Measurements from ENCODE around the gene DIP2C.

The DIP2C gene

DNA sequence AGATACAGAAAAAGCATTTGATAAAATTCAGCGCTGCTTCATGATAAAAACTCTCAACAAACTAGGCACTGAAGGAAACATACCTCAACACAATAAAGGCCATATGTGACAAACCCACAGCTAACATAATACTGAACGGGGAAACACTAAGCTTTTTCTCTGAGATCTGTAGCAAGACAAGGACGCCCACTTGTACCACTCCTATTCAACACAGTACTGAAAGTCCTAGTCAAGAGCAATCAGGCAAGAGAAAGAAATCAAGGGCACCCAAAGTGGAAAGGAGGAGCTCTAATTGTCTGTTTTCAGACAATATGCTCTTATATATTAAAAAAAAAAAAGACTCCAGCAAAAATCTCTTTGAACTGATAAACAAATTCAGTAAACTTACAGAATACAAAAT is 13.3 kb downstream of the DIP2C start:
- Histone ChIP-seq H3K4ac (ENCODE audit: low read depth, low read length) (no peak overlapping the region), H3K27me3 (ENCODE audit: insufficient read depth, low read length) (no peaks in the 10 kb centered on the region), H3K14ac (ENCODE audit: low read length) (no peak overlapping the region), H3K9me3 (ENCODE audit: insufficient read depth, low read depth, low read length) (peaks cover 9% of the 10 kb centered on the region), H2AFZ (ENCODE audit: insufficient read depth, low read length, poor library complexity) (no peak overlapping the region), H2AK5ac (ENCODE audit: low read length) (no peak overlapping the region), H2BK5ac (ENCODE audit: low read depth, low read length, poor library complexity) (no peak overlapping the region), H4K91ac (ENCODE audit: low read depth, low read length) (no peak overlapping the region), H4K12ac (ENCODE audit: low read depth, low read length) (no peak overlapping the region), H3K36me3 (ENCODE audit: control insufficient read depth in 1 of 2, insufficient read depth in 2 of 2, low read length in 2 of 2) (no peaks in the 10 kb centered on the region), H3K4me2 (ENCODE audit: low read length) (no peak overlapping the region), H3K79me1 (ENCODE audit: low read length) (no peaks in the 10 kb centered on the region), H3K4me1 (ENCODE audit: control insufficient read depth in 1 of 2, insufficient read depth in 2 of 2, low read length in 2 of 2) (no peaks in the 10 kb centered on the region), H2BK120ac (ENCODE audit: insufficient read depth, low read length, poor library complexity) (no peak overlapping the region), H4K8ac (ENCODE audit: low read depth, low read length) (no peak overlapping the region), H3K23ac (ENCODE audit: low read length) (no peak overlapping the region), H2BK12ac (ENCODE audit: low read length) (no peak overlapping the region), H3K18ac (ENCODE audit: low read length) (no peak overlapping the region), H3K79me2 (ENCODE audit: control insufficient read depth, insufficient read depth, low read length, poor library complexity) (no peaks in the 10 kb centered on the region), H3K9ac (ENCODE audit: low read length) (no peak overlapping the region), H3K4me3 (ENCODE audit: low read depth, low read length) (no peak overlapping the region), H3K27ac (ENCODE audit: low read depth, low read length) (no peak overlapping the region)
- no CpG with 5 or more reads among the region's 3 CpGs for WGBS (ENCODE audit: extremely low coverage, insufficient coverage, insufficient read length)
- DNase-seq = no peak

DNA sequence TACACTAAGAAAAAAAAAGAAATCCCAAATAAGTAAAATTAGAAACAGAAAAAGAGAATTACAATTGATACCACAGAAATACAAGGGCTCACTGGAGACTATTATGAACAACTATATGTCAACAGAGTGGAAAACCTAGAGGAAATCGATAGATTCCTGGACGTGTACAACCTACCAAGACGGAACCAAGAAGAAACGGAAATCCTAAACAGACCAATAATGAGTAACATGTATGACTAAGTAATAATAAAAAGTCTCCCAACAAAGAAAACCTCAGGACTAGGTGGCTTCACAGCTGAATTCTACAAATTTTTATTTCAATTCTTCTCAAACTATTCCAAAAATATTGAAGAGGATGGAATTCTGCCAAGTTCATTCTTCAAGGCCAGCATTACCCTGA is 13.9 kb downstream of the DIP2C start:
- Histone ChIP-seq H2BK5ac (ENCODE audit: low read depth, low read length, poor library complexity) (no peak overlapping the region), H4K91ac (ENCODE audit: low read depth, low read length) (no peak overlapping the region), H3K9ac (ENCODE audit: low read length) (no peak overlapping the region), H3K79me1 (ENCODE audit: low read length) (no peaks in the 10 kb centered on the region), H3K9me3 (ENCODE audit: insufficient read depth, low read depth, low read length) (peaks cover 10% of the 10 kb centered on the region), H3K36me3 (ENCODE audit: control insufficient read depth in 1 of 2, insufficient read depth in 2 of 2, low read length in 2 of 2) (no peaks in the 10 kb centered on the region), H3K27ac (ENCODE audit: low read depth, low read length) (no peak overlapping the region), H3K4me2 (ENCODE audit: low read length) (no peak overlapping the region), H2AK5ac (ENCODE audit: low read length) (no peak overlapping the region), H2BK12ac (ENCODE audit: low read length) (no peak overlapping the region), H3K4ac (ENCODE audit: low read depth, low read length) (no peak overlapping the region), H3K27me3 (ENCODE audit: insufficient read depth, low read length) (no peaks in the 10 kb centered on the region), H3K4me1 (ENCODE audit: control insufficient read depth in 1 of 2, insufficient read depth in 2 of 2, low read length in 2 of 2) (no peaks in the 10 kb centered on the region), H2BK120ac (ENCODE audit: insufficient read depth, low read length, poor library complexity) (no peak overlapping the region), H3K79me2 (ENCODE audit: control insufficient read depth, insufficient read depth, low read length, poor library complexity) (no peaks in the 10 kb centered on the region), H3K14ac (ENCODE audit: low read length) (no peak overlapping the region), H2AFZ (ENCODE audit: insufficient read depth, low read length, poor library complexity) (no peak overlapping the region), H4K8ac (ENCODE audit: low read depth, low read length) (no peak overlapping the region), H3K4me3 (ENCODE audit: low read depth, low read length) (no peak overlapping the region), H3K18ac (ENCODE audit: low read length) (no peak overlapping the region), H3K23ac (ENCODE audit: low read length) (no peak overlapping the region), H4K12ac (ENCODE audit: low read depth, low read length) (no peak overlapping the region)
- no peak for DNase-seq
- WGBS (ENCODE audit: extremely low coverage, insufficient coverage, insufficient read length) = no CpG with 5 or more reads among the region's 4 CpGs

DNA sequence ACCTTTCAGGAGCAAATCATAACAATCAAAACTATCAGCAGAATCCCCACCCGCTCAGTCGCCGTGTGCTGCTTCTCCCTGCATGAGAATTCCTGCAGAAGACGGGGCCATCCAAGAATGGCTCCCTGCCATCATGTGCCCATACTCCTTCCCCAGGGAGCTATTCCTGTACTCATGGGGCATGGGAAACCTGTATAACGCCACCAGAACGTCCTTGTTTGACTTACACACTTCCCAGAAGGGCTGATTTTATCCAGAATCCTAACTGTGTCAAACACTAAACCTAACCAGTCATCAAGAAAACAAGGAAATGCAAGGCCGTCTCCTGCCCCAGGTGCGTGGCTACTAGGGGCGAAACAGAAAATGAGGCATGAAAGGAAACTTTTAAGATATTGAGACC is 16.0 kb downstream of the DIP2C start:
- Histone ChIP-seq H3K4ac (ENCODE audit: low read depth, low read length) (no peak overlapping the region), H2AK5ac (ENCODE audit: low read length) (no peak overlapping the region), H3K4me1 (ENCODE audit: control insufficient read depth in 1 of 2, insufficient read depth in 2 of 2, low read length in 2 of 2) (no peaks in the 10 kb centered on the region), H4K8ac (ENCODE audit: low read depth, low read length) (no peak overlapping the region), H3K4me2 (ENCODE audit: low read length) (no peak overlapping the region), H3K27ac (ENCODE audit: low read depth, low read length) (no peak overlapping the region), H2BK12ac (ENCODE audit: low read length) (no peak overlapping the region), H4K91ac (ENCODE audit: low read depth, low read length) (no peak overlapping the region), H3K23ac (ENCODE audit: low read length) (no peak overlapping the region), H3K9ac (ENCODE audit: low read length) (no peak overlapping the region), H4K12ac (ENCODE audit: low read depth, low read length) (no peak overlapping the region), H3K18ac (ENCODE audit: low read length) (no peak overlapping the region), H3K4me3 (ENCODE audit: low read depth, low read length) (no peak overlapping the region), H2BK5ac (ENCODE audit: low read depth, low read length, poor library complexity) (no peak overlapping the region), H2AFZ (ENCODE audit: insufficient read depth, low read length, poor library complexity) (no peak overlapping the region), H3K79me1 (ENCODE audit: low read length) (no peaks in the 10 kb centered on the region), H3K27me3 (ENCODE audit: insufficient read depth, low read length) (no peaks in the 10 kb centered on the region), H3K14ac (ENCODE audit: low read length) (no peak overlapping the region), H3K79me2 (ENCODE audit: control insufficient read depth, insufficient read depth, low read length, poor library complexity) (no peaks in the 10 kb centered on the region), H2BK120ac (ENCODE audit: insufficient read depth, low read length, poor library complexity) (no peak overlapping the region), H3K9me3 (ENCODE audit: insufficient read depth, low read depth, low read length) (peaks cover 14% of the 10 kb centered on the region), H3K36me3 (ENCODE audit: control insufficient read depth in 1 of 2, insufficient read depth in 2 of 2, low read length in 2 of 2) (no peaks in the 10 kb centered on the region)
- no CpG with 5 or more reads among the region's 9 CpGs for WGBS (ENCODE audit: extremely low coverage, insufficient coverage, insufficient read length)
- DNase-seq = no peak

DNA sequence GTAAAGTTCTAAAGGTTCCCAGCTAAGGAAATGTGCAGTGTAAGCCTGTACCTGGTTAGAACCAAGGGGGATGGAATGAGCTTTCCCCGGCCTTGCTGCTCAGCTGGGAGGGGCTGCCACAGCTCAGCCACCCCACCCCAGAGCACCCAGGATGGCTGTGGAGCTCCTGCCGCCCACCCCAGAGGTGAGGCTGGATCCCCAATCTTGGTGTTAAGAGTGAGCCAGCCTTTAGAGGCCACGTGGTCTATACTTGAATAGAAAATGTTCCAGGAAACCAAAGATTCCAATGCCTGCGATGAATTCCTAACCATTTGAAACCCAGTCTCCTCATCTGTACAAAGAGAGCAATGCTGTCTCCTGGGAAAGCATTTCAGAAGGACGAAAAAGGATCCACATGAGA is 16.5 kb downstream of the DIP2C start:
- Histone ChIP-seq H3K36me3 (ENCODE audit: control insufficient read depth in 1 of 2, insufficient read depth in 2 of 2, low read length in 2 of 2) (no peaks in the 10 kb centered on the region), H3K79me1 (ENCODE audit: low read length) (no peaks in the 10 kb centered on the region), H3K9ac (ENCODE audit: low read length) (no peak overlapping the region), H2BK120ac (ENCODE audit: insufficient read depth, low read length, poor library complexity) (no peak overlapping the region), H3K4me3 (ENCODE audit: low read depth, low read length) (no peak overlapping the region), H3K4me1 (ENCODE audit: control insufficient read depth in 1 of 2, insufficient read depth in 2 of 2, low read length in 2 of 2) (no peaks in the 10 kb centered on the region), H2AFZ (ENCODE audit: insufficient read depth, low read length, poor library complexity) (no peak overlapping the region), H2BK5ac (ENCODE audit: low read depth, low read length, poor library complexity) (no peak overlapping the region), H4K12ac (ENCODE audit: low read depth, low read length) (no peak overlapping the region), H2AK5ac (ENCODE audit: low read length) (no peak overlapping the region), H3K4me2 (ENCODE audit: low read length) (no peak overlapping the region), H4K8ac (ENCODE audit: low read depth, low read length) (no peak overlapping the region), H3K14ac (ENCODE audit: low read length) (no peak overlapping the region), H3K27ac (ENCODE audit: low read depth, low read length) (no peak overlapping the region), H3K18ac (ENCODE audit: low read length) (no peak overlapping the region), H2BK12ac (ENCODE audit: low read length) (no peak overlapping the region), H3K9me3 (ENCODE audit: insufficient read depth, low read depth, low read length) (peaks cover 14% of the 10 kb centered on the region), H3K4ac (ENCODE audit: low read depth, low read length) (no peak overlapping the region), H3K79me2 (ENCODE audit: control insufficient read depth, insufficient read depth, low read length, poor library complexity) (no peaks in the 10 kb centered on the region), H3K27me3 (ENCODE audit: insufficient read depth, low read length) (no peaks in the 10 kb centered on the region), H3K23ac (ENCODE audit: low read length) (no peak overlapping the region), H4K91ac (ENCODE audit: low read depth, low read length) (no peak overlapping the region)
- no CpG with 5 or more reads among the region's 5 CpGs for WGBS (ENCODE audit: extremely low coverage, insufficient coverage, insufficient read length)
- DNase-seq = no peak

Measured in trophoblast cell (in vitro differentiated cells and primary cell).